ENCODE data around the gene ARHGAP42.

GRCh38 chr11:100738701-100739270 is 51.7 kb downstream of the ARHGAP42 start:
- TF ChIP-seq POLR2AphosphoS5 (IDR thresholded peaks at IDR 0.05; ENCODE audit: low read depth, low read length) (no peak), KAT2B (IDR thresholded peaks at IDR 0.05; ENCODE audit: borderline replicate concordance, low read depth, low read length) (no peak), ARID2 (CRISPR knock-in tag; IDR thresholded peaks at IDR 0.05; ENCODE audit: borderline replicate concordance) (no peak), ATAD3A (CRISPR knock-in tag; IDR thresholded peaks at IDR 0.05) (no peak), CTCF (CRISPR knock-in tag; IDR thresholded peaks at IDR 0.05) (no peak), TRIM24 (CRISPR knock-in tag; IDR thresholded peaks at IDR 0.05) (no peak), KDM5A (IDR thresholded peaks at IDR 0.05; ENCODE audit: borderline replicate concordance, low read length) (no peak), ZNF768 (CRISPR knock-in tag; IDR thresholded peaks at IDR 0.05) (no peak), ASH2L (IDR thresholded peaks at IDR 0.05; ENCODE audit: insufficient read length, low read depth, low read length) (no peak), MYPOP (CRISPR knock-in tag; IDR thresholded peaks at IDR 0.05) (no peak), ZBTB33 (CRISPR knock-in tag; IDR thresholded peaks at IDR 0.05) (no peak), ZBTB7B (CRISPR knock-in tag; IDR thresholded peaks at IDR 0.05) (no peak)

Measured in HepG2 (cell line).